Choroid plexus epithelial cell (primary cell): Measurements from ENCODE around the gene STRIT1.

Experiments
- DNase-seq: peaks from one replicate; pipeline ENCODE4 v3.0.0-alpha.2; 2010; ENCODE audit warnings: low read depth
- H3K4me3 ChIP-seq: 2 replicates; pipeline ENCODE4 v1.5.1; 2011; ENCODE audit warnings: low read depth, mild to moderate bottlenecking, control low read depth, low read length, moderate library complexity
- TF ChIP-seq, protein P1 (sequence below): conservative IDR thresholded peaks from 2 replicates; pipeline ENCODE4 v1.5.1; 2011; ENCODE audit warnings: low read depth, mild to moderate bottlenecking, control low read depth, inconsistent platforms, low read length, moderate library complexity

STRIT1 gene

GRCh38 chr3:155316426-155316825, 22.9 kb upstream of the STRIT1 start:
- TF ChIP-seq, protein P1, sequence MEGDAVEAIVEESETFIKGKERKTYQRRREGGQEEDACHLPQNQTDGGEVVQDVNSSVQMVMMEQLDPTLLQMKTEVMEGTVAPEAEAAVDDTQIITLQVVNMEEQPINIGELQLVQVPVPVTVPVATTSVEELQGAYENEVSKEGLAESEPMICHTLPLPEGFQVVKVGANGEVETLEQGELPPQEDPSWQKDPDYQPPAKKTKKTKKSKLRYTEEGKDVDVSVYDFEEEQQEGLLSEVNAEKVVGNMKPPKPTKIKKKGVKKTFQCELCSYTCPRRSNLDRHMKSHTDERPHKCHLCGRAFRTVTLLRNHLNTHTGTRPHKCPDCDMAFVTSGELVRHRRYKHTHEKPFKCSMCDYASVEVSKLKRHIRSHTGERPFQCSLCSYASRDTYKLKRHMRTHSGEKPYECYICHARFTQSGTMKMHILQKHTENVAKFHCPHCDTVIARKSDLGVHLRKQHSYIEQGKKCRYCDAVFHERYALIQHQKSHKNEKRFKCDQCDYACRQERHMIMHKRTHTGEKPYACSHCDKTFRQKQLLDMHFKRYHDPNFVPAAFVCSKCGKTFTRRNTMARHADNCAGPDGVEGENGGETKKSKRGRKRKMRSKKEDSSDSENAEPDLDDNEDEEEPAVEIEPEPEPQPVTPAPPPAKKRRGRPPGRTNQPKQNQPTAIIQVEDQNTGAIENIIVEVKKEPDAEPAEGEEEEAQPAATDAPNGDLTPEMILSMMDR: no peak
- H3K4me3 ChIP-seq: no peak overlapping the region
- DNase-seq: no peak

DNA sequence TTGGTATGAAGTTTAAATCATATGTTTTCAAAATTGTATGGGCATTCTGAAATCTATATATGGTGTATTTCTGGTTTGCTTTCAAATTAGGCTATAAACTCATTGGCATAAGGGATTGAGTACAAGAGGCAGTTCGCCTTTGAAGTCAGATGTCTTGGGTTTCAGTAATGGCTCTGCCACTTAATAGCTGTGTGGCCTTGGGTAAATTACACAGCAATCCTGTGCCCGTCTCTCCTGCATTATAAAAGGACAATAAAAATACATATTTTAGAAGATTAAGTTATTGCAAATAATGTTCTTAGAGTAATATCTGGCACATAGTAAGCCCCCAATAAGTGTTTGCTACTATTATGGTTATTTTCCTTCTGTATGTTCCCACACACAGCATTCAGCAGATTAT, 20.4 kb upstream of the STRIT1 start:
- TF ChIP-seq, protein P1: no peak
- H3K4me3 ChIP-seq: no peak overlapping the region
- DNase-seq: no peak

- TF ChIP-seq, protein P1: no peak
- DNase-seq: peak; percentile 43
- H3K4me3 ChIP-seq: no peak overlapping the region
These were observed 19.8 kb upstream of the STRIT1 start for GRCh38 chr3:155313300-155313699.

GRCh38 chr3:155312781-155313180, 19.3 kb upstream of the STRIT1 start:
- H3K4me3 ChIP-seq: no peak overlapping the region
- DNase-seq: peak; percentile 68
- TF ChIP-seq, protein P1: no peak

GRCh38 chr3:155309581-155309980, 16.1 kb upstream of the STRIT1 start:
- DNase-seq: no peak
- no peak overlapping the region for H3K4me3 ChIP-seq
- TF ChIP-seq, protein P1: no peak

GRCh38 chr3:155308831-155309230, 15.3 kb upstream of the STRIT1 start:
- no peak for DNase-seq
- H3K4me3 ChIP-seq: no peak overlapping the region
- TF ChIP-seq, protein P1: no peak

- no peak for DNase-seq
- H3K4me3 ChIP-seq: no peak overlapping the region
- TF ChIP-seq, protein P1: no peak
These were observed 13.7 kb upstream of the STRIT1 start for GRCh38 chr3:155307183-155307582.
